NCI-H1092 (cell line): ENCODE results near the gene CARS2.
"Not testable (repeated sequence)": the region's sequence is repeated elsewhere in the genome, so short reads cannot be mapped to it uniquely, and the experiment has no call there.

ENCODE experiments used
- DNase-seq: peaks from one replicate; lab custom pipeline; 2025; lab: John Stamatoyannopoulos, UW

CARS2 gene

GRCh38 chr13:110682746-110683145 is 23.2 kb downstream of the CARS2 start:
- no peak for DNase-seq

GRCh38 chr13:110681868-110682550 is 23.9 kb downstream of the CARS2 start:
- DNase-seq, result no peak

GRCh38 chr13:110680852-110681251 is 25.1 kb downstream of the CARS2 start:
- DNase-seq, result no peak

- DNase-seq, result no peak
These were observed 28.0 kb downstream of the CARS2 start for GRCh38 chr13:110677731-110678545.

GRCh38 chr13:110676595-110677587 is 29.0 kb downstream of the CARS2 start:
- DNase-seq, result no peak

- DNase-seq, result not testable (repeated sequence)
These were observed 36.1 kb downstream of the CARS2 start for GRCh38 chr13:110669814-110670213.

GRCh38 chr13:110669036-110669435 is 36.9 kb downstream of the CARS2 start:
- DNase-seq, result no peak

- no peak for DNase-seq
These were observed 39.7 kb downstream of the CARS2 start for GRCh38 chr13:110666255-110666533.

- no peak for DNase-seq
These were observed 40.2 kb downstream of the CARS2 start for GRCh38 chr13:110665491-110666254.

GRCh38 chr13:110664673-110665072 is 41.2 kb downstream of the CARS2 start:
- DNase-seq, result no peak

GRCh38 chr13:110664041-110664440 is 41.9 kb downstream of the CARS2 start:
- DNase-seq, result no peak

- no peak for DNase-seq
These were observed 42.4 kb downstream of the CARS2 start for GRCh38 chr13:110663491-110663890.

- no peak for DNase-seq
These were observed 43.0 kb downstream of the CARS2 start for GRCh38 chr13:110662777-110663443.

GRCh38 chr13:110662091-110662490 is 43.8 kb downstream of the CARS2 start:
- no peak for DNase-seq

- no peak for DNase-seq
These were observed 44.7 kb downstream of the CARS2 start for GRCh38 chr13:110661256-110661655.

GRCh38 chr13:110658218-110658911 is 47.6 kb downstream of the CARS2 start:
- not testable (repeated sequence) for DNase-seq

GRCh38 chr13:110657196-110657595 is 48.7 kb downstream of the CARS2 start:
- no peak for DNase-seq

GRCh38 chr13:110653851-110654250 is 52.1 kb downstream of the CARS2 start:
- DNase-seq, result no peak

- DNase-seq, result no peak
These were observed 52.6 kb downstream of the CARS2 start for GRCh38 chr13:110653271-110653670.

GRCh38 chr13:110652764-110653163 is 53.2 kb downstream of the CARS2 start:
- DNase-seq, result no peak
